ENCODE results near the gene METTL24.

The METTL24 gene

DNA sequence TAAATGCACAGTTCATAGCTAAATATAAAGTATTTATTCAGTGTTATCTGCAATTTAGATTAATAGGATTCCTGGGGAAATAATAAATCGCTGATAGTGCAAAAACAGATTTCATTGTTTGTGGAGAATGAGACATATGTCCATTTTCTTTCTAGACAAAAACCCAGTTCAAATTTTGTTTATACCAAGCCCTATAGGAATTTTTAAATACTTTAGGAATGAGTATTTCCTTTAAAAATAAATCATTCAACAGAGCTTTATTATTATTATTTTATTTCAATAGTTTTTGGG lies 86.5 kb downstream of the METTL24 start:
- no peak overlapping the region for H3K27ac ChIP-seq
- no peak for DNase-seq (ENCODE audit: low spot score)
- TF ChIP-seq, protein P1, sequence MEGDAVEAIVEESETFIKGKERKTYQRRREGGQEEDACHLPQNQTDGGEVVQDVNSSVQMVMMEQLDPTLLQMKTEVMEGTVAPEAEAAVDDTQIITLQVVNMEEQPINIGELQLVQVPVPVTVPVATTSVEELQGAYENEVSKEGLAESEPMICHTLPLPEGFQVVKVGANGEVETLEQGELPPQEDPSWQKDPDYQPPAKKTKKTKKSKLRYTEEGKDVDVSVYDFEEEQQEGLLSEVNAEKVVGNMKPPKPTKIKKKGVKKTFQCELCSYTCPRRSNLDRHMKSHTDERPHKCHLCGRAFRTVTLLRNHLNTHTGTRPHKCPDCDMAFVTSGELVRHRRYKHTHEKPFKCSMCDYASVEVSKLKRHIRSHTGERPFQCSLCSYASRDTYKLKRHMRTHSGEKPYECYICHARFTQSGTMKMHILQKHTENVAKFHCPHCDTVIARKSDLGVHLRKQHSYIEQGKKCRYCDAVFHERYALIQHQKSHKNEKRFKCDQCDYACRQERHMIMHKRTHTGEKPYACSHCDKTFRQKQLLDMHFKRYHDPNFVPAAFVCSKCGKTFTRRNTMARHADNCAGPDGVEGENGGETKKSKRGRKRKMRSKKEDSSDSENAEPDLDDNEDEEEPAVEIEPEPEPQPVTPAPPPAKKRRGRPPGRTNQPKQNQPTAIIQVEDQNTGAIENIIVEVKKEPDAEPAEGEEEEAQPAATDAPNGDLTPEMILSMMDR (IDR thresholded peaks at IDR 0.05) = no peak
- no peak overlapping the region for H3K4me3 ChIP-seq

DNA sequence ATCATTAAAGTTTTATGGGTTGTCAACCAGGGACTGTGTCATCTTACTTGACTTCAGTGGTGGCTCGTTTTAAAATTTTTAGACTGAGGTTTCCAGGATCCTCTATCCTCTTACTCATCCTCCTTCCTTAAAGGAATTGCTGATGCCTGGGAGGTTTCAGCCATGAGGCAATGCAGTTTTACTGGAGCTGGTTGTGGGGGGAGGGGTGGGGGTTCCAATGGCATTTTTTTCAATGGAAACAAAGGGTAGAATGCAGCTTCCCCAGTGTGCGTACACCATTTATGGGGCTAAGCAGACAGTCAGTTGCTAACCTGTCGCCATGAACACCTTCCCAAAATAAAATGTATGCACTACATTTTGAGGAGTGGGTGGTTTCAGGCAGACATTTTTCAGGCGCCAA lies 88.0 kb downstream of the METTL24 start:
- H3K27ac ChIP-seq = no peak overlapping the region
- DNase-seq (ENCODE audit: low spot score) = no peak
- no peak overlapping the region for H3K4me3 ChIP-seq
- TF ChIP-seq, protein P1 (IDR thresholded peaks at IDR 0.05) = no peak

DNA sequence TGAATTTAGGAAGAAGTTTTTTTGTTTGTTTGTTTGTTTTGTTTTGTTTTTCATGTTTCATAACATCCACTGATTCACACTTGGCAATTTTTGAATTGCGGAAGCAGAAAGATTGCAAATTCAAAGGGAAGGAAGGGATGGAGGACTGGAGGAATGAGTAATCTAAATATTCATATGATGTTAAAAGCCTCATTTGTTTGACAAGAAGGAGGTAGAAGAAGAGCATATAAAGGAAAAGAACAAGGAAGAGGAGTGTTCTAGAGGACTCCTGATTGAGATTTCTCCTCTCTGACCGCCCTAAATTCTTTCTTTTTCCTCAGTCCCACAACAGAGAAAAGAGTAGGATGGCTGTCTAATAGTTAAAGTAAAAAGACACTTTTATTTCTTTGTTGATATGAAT lies 88.5 kb downstream of the METTL24 start:
- no peak for DNase-seq (ENCODE audit: low spot score)
- Histone ChIP-seq H3K27ac (no peak overlapping the region), H3K4me3 (no peak overlapping the region)
- TF ChIP-seq, protein P1 (IDR thresholded peaks at IDR 0.05) = no peak

DNA sequence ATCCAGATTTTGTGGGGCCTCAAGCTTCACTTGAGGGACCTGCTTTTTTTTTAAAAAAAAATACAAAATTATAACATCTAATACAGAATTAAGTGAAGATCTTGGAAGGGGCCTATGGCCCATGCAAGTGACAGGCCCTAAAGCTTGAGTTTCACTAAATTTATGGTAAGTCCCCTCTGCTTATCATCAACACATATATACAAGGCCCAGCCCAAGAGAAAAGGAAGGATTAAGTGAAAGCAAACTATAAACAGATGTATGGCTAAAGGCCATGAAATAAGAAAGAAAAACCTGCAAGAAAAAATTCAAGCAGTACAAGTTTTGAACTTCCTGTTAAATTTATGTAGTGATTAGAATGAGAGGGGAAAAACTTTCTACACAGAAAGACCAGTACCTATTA lies 91.2 kb downstream of the METTL24 start:
- TF ChIP-seq, protein P1 (IDR thresholded peaks at IDR 0.05) = no peak
- no peak overlapping the region for H3K4me3 ChIP-seq
- DNase-seq (ENCODE audit: low spot score) = no peak

DNA sequence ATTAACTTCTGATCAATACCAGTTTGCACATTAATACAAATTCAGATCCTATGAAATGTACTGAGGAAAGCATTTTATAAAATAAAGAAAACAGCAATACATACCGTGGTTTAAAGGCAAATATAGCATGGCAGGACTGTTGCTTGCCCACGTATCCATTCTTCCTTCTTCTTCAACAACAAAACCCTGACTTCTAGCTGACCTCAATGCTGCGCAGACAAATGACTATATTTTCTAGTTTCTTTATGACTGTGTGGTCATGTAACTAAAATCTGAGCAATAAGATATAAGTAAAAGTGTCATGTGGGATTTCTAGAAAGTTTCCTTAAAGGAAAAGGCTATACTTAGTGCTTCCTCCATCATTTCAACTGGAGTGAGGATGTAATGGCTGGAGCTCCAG lies 92.9 kb downstream of the METTL24 start:
- no peak for DNase-seq (ENCODE audit: low spot score)
- TF ChIP-seq, protein P1 (IDR thresholded peaks at IDR 0.05) = no peak
- Histone ChIP-seq H3K4me3 (no peak overlapping the region), H3K27ac (no peak overlapping the region)

More for the DNA sequence above, 91.2 kb downstream of the METTL24 start:
- H3K27ac ChIP-seq = no peak overlapping the region

DNA sequence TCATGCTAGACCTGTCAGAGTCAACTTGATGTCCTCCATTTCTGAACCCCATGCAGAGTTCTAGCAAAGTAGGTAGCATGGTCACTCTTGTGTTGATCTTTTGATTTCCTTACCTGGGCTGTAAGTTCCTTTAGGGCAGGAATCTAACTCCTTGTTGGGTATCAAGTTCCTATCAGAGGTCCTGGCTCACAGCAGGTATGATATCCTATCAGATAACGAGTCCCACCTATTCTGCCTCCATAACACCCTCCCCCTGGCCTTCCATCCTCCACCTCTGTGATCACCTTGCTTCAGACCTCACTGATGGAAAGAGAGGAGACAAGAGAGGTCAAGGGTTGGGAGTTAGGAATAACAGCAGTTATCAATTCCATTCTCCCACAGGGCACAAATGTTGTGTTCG lies 101.8 kb downstream of the METTL24 start:
- no peak overlapping the region for H3K4me3 ChIP-seq
- DNase-seq (ENCODE audit: low spot score) = no peak
- TF ChIP-seq, protein P1 (IDR thresholded peaks at IDR 0.05) = no peak
- H3K27ac ChIP-seq = no peak overlapping the region

DNA sequence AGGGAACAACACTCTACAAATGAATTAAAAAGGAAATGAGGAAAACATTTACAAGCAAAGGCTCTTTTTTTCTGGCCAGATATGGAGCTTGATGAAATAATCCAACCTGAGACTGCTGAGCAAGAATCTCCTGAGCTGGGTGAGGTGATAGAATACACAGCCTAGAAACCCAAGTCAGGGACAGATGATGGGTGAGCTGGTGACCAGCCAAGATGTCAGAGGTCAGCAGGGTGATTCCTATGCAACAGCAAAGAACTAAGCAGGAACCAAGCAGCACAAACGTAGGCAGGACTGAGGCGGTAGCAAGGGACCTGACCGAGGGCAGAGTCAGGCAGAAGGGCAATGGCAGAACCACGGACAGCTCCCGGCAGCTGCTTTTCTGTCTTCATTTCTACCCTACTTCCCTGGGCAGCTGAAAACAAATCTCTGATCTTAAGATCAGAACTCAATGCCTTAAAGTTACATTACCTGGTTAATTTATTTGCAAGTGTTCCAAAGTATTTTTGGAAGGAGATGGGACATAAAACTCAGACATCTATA lies 102.9 kb downstream of the METTL24 start:
- Histone ChIP-seq H3K27ac (no peak overlapping the region), H3K4me3 (no peak overlapping the region)
- TF ChIP-seq, protein P1 (IDR thresholded peaks at IDR 0.05) = no peak
- DNase-seq (ENCODE audit: low spot score) = no peak

Data from coronary artery (tissue), 2 donors.